IPS-15b (cell line): Measurements from ENCODE around the gene C10orf53.
"Not testable (repeated sequence)": the region's sequence is repeated elsewhere in the genome, so short reads cannot be mapped to it uniquely, and the experiment has no call there.

Source experiments
- H3K27me3 ChIP-seq: one replicate; pipeline ENCODE4 v1.6.1; 2013; ENCODE audit warnings: low read length; ENCODE audit not compliant: control insufficient read depth, insufficient read depth
- H3K36me3 ChIP-seq: one replicate; pipeline ENCODE4 v1.6.1; 2013; ENCODE audit warnings: low read length; ENCODE audit not compliant: control insufficient read depth, insufficient read depth
- H3K4me1 ChIP-seq: one replicate; pipeline ENCODE4 v1.6.1; 2013; ENCODE audit warnings: mild to moderate bottlenecking, low read length; ENCODE audit not compliant: control insufficient read depth, insufficient read depth
- H3K4me3 ChIP-seq: one replicate; pipeline ENCODE4 v1.5.1; 2013; ENCODE audit warnings: low read depth, low read length
- H3K9ac ChIP-seq: one replicate; pipeline ENCODE4 v1.6.1; 2013; ENCODE audit warnings: low read depth, mild to moderate bottlenecking, low read length
- H3K9me3 ChIP-seq: one replicate; pipeline ENCODE4 v1.6.1; 2013; ENCODE audit warnings: mild to moderate bottlenecking, low read length; ENCODE audit not compliant: control insufficient read depth, insufficient read depth

C10orf53 gene

DNA sequence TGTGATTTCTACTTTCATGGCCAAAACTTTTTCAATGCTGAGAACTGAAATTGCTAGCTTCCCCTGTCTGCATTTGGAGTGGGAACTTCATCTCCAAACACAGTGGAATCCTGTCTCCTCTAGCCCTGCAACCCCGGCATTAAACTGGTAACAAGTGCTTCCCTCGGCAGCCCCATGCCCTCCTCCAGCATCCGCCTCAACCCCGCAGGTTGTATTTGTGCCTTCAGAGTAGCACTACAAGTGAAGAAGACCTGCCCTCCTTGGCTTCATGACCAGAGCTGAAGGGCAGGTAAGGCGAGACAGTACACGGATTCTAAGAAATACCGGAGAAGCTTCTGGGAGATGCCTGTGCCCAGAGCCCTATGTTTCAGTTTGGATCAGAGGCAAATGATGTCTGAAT is 16.9 kb downstream of the C10orf53 start:
- peaks cover 56% of the 10 kb centered on the region for H3K27me3 ChIP-seq
- H3K9ac ChIP-seq, result no peak overlapping the region
- no peaks in the 10 kb centered on the region for H3K9me3 ChIP-seq
- H3K4me1 ChIP-seq, result peaks cover 9% of the 10 kb centered on the region
- no peak overlapping the region for H3K4me3 ChIP-seq
- no peaks in the 10 kb centered on the region for H3K36me3 ChIP-seq

DNA sequence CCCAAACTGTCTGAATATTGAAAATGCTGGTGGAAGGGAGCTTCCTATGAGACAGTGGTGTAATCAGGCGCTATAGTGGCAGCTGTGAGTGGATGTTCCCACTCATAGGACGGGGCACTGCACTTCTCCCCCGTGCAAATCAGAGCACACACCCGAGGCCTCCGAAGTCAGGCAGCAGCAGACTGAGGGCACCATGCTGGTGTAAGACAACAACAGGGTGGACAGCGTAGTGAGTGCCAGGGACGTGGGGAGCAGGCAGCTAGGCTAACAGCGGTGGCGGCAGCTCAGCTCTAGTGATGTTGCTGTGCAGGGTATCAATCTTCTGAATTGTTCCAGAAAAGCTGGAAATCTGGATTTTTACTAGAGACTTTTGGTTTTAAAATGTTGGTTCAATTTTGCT is 19.2 kb downstream of the C10orf53 start:
- Histone ChIP-seq H3K9me3 (no peaks in the 10 kb centered on the region), H3K4me3 (no peak overlapping the region), H3K27me3 (peaks cover 32% of the 10 kb centered on the region), H3K36me3 (no peaks in the 10 kb centered on the region), H3K9ac (no peak overlapping the region), H3K4me1 (peaks cover 3% of the 10 kb centered on the region)

DNA sequence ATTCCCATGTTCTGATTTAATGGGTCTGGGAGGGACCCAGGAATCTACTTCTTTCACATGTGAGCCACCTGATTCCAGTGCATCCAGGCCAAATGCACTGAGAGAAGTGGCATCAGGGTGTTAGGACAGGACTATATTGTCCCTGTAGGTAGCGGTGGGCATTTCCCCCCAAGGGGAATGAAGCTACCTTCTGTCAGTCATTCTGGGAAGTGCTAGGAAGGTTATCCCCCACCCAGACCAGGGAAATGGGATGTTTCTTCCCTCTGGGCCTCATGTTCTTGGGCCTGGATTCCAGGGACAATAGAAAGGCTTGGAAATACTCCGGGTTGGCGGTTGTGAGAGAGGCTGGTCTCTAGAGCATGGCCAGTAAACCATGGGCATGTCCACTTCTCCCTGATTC is 20.8 kb downstream of the C10orf53 start:
- H3K36me3 ChIP-seq, result no peaks in the 10 kb centered on the region
- peaks cover 18% of the 10 kb centered on the region for H3K27me3 ChIP-seq
- H3K9ac ChIP-seq, result no peak overlapping the region
- H3K4me3 ChIP-seq, result no peak overlapping the region
- H3K4me1 ChIP-seq, result peaks cover 3% of the 10 kb centered on the region
- no peaks in the 10 kb centered on the region for H3K9me3 ChIP-seq

DNA sequence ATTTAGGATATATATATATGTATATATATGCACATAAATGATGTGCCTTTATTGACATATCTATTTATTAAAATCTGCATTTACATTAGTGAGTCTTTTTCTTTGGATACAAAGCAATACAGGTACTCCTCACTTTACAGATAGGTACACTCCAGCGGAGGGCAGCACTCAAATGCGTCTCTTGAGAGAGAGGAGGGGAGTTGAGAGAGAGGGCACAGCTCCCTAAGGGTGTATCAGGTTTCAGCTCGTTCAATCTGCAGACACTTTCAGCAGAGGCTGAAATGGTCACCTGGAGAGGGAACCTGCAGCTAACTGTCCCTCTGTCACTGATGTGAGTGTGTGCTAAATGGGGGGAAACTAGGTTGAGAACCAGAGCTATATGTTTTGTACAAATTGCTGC is 21.5 kb downstream of the C10orf53 start:
- Histone ChIP-seq H3K4me1 (peaks cover 3% of the 10 kb centered on the region), H3K27me3 (peaks cover 14% of the 10 kb centered on the region), H3K9ac (no peak overlapping the region), H3K9me3 (no peaks in the 10 kb centered on the region), H3K36me3 (no peaks in the 10 kb centered on the region), H3K4me3 (no peak overlapping the region)

DNA sequence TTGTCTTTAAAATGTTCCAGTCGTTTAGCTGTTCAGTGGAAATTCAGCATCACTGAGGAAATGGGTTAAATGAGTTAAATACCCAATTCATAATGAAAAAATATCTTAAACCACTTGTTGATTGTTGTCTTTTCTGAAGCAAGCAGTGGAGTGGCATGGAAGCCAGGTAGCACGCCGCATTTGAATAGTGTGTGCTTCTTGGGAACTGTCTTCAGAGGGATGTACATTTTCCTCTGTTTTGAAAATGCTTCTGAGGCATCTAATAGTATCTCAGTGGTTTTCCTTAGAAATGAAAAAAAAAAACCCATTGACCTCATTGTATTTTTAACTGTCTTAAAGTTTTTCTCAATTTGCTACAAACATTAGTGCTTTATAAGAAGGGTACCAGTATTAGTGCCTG is 28.1 kb downstream of the C10orf53 start:
- Histone ChIP-seq H3K9ac (no peak overlapping the region), H3K36me3 (no peaks in the 10 kb centered on the region), H3K4me3 (no peak overlapping the region), H3K4me1 (no peaks in the 10 kb centered on the region), H3K9me3 (no peaks in the 10 kb centered on the region), H3K27me3 (peaks cover 3% of the 10 kb centered on the region)

DNA sequence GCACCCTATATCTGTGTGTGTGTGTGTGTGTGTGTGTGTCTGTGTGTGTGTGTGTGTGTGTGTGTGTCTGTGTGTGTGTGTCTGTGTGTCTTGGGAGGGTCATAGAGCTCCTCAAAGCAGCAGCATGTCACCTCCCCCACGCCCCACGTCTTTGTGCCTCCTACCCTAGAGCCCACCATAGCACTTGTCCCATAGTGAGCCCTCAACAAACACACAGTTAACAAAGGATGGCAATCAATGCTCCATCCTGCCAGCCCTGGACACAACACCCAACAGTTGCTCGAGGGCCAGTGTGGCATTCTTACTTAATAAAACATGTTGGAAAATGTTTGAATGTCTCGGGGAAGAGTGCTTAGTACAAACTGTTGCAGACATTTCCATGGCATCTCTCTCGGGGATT is 30.5 kb downstream of the C10orf53 start:
- H3K9me3 ChIP-seq, result no peaks in the 10 kb centered on the region
- no peaks in the 10 kb centered on the region for H3K36me3 ChIP-seq
- H3K9ac ChIP-seq, result no peak overlapping the region
- H3K4me3 ChIP-seq, result no peak overlapping the region
- H3K4me1 ChIP-seq, result no peaks in the 10 kb centered on the region
- peaks cover 3% of the 10 kb centered on the region for H3K27me3 ChIP-seq

DNA sequence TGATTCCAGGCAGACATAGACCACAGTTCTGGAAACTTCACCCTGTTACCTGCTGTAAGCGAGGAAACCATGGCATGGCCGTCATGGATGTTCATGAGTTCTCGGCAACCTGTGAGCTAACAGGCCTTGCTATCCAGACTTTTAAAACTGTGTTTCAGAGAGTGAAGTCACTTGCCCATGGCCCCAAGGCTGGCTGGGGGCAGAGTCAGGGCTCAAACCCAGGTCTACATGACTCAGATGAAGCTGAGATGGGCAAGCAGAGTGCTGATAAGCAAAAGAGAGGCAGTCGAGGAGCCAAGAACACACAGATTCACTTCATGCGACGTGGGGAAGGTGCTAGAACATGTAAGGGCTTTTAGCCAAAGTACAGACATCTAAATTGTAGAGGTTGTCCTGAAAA is 31.5 kb downstream of the C10orf53 start:
- Histone ChIP-seq H3K27me3 (peaks cover 3% of the 10 kb centered on the region), H3K36me3 (no peaks in the 10 kb centered on the region), H3K9ac (no peak overlapping the region), H3K9me3 (no peaks in the 10 kb centered on the region), H3K4me1 (no peaks in the 10 kb centered on the region), H3K4me3 (no peak overlapping the region)

DNA sequence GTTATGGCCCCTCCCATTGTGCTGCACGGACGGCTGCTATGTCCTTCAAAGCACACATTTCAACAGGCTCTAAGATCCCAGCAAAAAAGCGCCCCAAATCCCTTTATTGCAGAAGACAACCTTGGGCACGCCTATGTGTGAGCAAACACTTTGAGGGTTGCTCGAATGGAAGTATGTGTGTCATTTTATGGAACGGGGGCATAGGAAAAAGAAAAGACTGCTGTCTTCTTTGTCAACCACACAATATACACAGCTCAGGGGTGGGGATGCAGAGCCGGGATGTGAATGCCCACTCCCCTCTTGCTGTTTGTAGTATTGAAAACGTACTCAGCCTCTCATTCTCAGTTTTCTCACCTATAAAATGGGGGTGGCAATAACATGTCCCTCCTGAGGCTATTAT is 32.0 kb downstream of the C10orf53 start:
- peaks cover 3% of the 10 kb centered on the region for H3K27me3 ChIP-seq
- H3K9ac ChIP-seq, result no peak overlapping the region
- no peaks in the 10 kb centered on the region for H3K4me1 ChIP-seq
- no peaks in the 10 kb centered on the region for H3K36me3 ChIP-seq
- no peak overlapping the region for H3K4me3 ChIP-seq
- H3K9me3 ChIP-seq, result no peaks in the 10 kb centered on the region

DNA sequence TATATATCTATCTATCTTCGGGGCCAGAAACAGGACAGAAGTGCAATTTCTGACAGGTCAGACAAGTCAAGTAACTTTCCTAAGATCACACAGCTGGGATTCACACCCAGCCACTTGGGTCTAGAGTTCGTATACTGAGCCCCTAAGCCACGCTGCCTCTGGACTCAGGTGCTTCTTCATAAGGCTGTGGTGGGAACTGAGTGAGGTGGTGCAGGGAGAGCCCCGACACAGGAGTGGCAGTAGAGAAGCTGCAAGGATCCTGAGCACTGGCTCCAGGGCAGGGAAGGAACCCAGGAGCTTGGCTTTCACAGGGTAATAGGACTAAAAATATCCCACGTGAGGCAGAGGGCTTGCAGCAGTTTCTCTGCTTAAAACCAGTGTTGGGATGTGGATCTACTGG is 33.8 kb downstream of the C10orf53 start:
- Histone ChIP-seq H3K9me3 (no peaks in the 10 kb centered on the region), H3K27me3 (peaks cover 3% of the 10 kb centered on the region), H3K4me3 (no peak overlapping the region), H3K36me3 (no peaks in the 10 kb centered on the region), H3K9ac (no peak overlapping the region), H3K4me1 (no peaks in the 10 kb centered on the region)

DNA sequence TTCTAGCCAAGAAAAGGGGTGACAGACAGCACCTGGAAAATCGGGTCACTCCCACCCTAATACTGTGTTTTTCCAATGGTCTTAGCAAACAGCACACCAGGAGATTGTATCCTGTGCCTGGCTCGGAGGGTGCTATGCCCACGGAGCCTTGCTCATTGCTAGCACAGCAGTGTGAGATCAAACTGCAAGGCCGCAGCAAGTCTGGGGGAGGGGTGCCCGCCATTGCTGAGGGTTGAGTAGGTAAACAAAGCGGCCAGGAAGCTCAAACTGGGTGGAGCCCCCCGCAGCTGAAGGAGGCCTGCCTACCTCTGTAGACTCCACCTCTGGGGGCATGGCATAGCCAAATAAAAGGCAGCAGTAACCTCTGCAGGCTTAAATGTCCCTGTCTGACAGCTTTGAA is 35.7 kb downstream of the C10orf53 start:
- H3K27me3 ChIP-seq, H3K36me3 ChIP-seq, H3K4me1 ChIP-seq, H3K9ac ChIP-seq, H3K9me3 ChIP-seq, H3K4me3 ChIP-seq: not testable (repeated sequence)

DNA sequence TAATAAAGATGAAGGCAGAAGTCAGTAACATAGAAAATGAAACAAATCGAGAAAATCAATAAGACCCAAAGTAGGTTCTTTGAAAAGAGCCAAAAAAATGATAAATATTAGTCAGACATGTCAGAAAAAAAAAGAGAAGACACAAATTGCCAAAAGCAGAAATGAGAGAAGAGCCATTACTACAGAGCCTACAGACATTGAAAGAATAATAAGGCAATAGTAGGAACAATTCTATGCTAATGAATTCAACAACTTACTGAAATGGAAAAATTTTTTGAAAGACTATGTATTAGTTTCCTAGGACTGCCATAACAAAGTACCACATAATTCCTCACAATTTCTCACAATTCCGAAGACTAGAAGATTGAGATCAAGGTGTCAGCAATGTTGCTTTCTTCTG is 47.1 kb downstream of the C10orf53 start:
- no peaks in the 10 kb centered on the region for H3K9me3 ChIP-seq
- no peaks in the 10 kb centered on the region for H3K4me1 ChIP-seq
- no peak overlapping the region for H3K9ac ChIP-seq
- no peak overlapping the region for H3K4me3 ChIP-seq
- H3K27me3 ChIP-seq, result no peaks in the 10 kb centered on the region
- no peaks in the 10 kb centered on the region for H3K36me3 ChIP-seq

DNA sequence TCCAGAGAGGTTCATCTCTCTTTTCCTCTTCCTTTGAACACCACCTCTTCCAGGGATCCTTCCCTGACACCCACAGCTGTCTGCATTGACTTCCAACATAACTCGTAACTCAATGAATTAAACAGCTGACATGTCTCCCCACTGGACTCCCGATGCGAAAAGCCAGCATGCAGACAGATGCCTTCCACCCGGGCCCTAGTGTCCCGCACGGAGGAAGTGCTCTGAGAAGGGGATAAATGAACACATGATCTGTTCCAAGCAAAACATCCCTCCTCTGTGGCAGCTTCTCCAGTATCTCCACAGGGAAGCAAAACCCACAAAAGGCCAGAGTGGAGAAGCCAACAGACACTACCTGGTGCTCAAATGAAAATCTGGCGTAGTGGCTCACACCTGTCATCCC is 54.4 kb downstream of the C10orf53 start:
- H3K9me3 ChIP-seq, result no peaks in the 10 kb centered on the region
- H3K36me3 ChIP-seq, result peaks cover 14% of the 10 kb centered on the region
- no peak overlapping the region for H3K9ac ChIP-seq
- H3K27me3 ChIP-seq, result no peaks in the 10 kb centered on the region
- H3K4me1 ChIP-seq, result no peaks in the 10 kb centered on the region
- H3K4me3 ChIP-seq, result no peak overlapping the region

DNA sequence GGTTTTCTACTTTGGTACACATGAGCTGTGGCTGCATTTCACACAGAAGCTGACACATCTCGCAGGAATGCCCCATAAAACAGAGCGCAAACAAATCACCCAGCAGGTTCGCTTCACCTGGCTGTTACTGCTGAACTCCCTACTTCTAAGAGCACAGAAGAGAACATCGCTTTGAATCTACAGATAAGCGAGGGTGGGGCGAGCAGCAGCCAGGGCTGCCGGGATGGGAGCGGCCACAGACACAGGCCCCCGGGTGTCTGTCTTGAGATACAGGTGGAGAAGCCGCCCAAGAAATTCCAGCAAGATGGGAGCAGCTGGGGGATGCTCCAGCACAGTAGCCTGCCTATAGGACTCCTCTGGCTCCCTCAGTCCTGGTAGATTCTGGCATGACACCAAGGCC is 55.2 kb downstream of the C10orf53 start:
- no peak overlapping the region for H3K9ac ChIP-seq
- no peaks in the 10 kb centered on the region for H3K9me3 ChIP-seq
- peaks cover 17% of the 10 kb centered on the region for H3K36me3 ChIP-seq
- no peaks in the 10 kb centered on the region for H3K27me3 ChIP-seq
- no peaks in the 10 kb centered on the region for H3K4me1 ChIP-seq
- H3K4me3 ChIP-seq, result no peak overlapping the region
